ENCODE results near the gene TGFBR3.

DNA sequence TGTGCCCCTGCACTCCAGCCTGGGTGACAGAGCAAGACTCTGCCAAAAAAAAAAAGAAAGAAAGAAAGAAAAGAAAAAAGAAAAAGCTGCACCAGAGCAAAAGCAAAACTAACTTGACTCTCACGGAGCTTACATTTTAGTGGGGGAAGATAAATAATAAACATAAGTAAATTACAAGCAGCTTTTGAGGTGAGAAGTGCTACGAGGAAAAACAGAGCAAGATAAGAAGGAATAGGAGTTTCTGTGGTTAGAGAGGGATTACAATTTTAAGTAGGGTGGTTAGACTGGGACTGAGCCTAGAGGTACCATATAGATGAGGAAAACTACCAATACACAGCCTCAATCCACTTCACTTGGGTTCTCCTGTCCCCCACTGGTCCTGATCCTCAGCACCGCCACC is 43.9 kb downstream of the TGFBR3 start:
- TF ChIP-seq, protein P1, sequence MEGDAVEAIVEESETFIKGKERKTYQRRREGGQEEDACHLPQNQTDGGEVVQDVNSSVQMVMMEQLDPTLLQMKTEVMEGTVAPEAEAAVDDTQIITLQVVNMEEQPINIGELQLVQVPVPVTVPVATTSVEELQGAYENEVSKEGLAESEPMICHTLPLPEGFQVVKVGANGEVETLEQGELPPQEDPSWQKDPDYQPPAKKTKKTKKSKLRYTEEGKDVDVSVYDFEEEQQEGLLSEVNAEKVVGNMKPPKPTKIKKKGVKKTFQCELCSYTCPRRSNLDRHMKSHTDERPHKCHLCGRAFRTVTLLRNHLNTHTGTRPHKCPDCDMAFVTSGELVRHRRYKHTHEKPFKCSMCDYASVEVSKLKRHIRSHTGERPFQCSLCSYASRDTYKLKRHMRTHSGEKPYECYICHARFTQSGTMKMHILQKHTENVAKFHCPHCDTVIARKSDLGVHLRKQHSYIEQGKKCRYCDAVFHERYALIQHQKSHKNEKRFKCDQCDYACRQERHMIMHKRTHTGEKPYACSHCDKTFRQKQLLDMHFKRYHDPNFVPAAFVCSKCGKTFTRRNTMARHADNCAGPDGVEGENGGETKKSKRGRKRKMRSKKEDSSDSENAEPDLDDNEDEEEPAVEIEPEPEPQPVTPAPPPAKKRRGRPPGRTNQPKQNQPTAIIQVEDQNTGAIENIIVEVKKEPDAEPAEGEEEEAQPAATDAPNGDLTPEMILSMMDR (IDR thresholded peaks at IDR 0.05; ENCODE audit: borderline replicate concordance, extremely low read depth, low read length, poor library complexity, severe bottlenecking) = no peak
- no peak for TF ChIP-seq EZH2 (IDR thresholded peaks at IDR 0.05; ENCODE audit: borderline replicate concordance, low read depth, low read length, severe bottlenecking)

Measured in DND-41 (cell line).